Measurements from ENCODE around the gene PRSS27. TPM values are rescaled to one million over a fixed set of nuclear protein-coding genes. Genes with fewer than 3 reads are reported as not detected.
A peak's percentile ranks its signal among the peaks of the same experiment; 100 is the strongest.

Gene PRSS27
- total RNA-seq, 1 donor from 2014 or later, result 1.3 TPM

GRCh38 chr16:2664574-2664982 lies 55.4 kb downstream of the PRSS27 start:
- FAIRE-seq (no peak), DNase-seq (ENCODE audit: low read depth) (peak; percentile 59)
- TF ChIP-seq, protein P1, sequence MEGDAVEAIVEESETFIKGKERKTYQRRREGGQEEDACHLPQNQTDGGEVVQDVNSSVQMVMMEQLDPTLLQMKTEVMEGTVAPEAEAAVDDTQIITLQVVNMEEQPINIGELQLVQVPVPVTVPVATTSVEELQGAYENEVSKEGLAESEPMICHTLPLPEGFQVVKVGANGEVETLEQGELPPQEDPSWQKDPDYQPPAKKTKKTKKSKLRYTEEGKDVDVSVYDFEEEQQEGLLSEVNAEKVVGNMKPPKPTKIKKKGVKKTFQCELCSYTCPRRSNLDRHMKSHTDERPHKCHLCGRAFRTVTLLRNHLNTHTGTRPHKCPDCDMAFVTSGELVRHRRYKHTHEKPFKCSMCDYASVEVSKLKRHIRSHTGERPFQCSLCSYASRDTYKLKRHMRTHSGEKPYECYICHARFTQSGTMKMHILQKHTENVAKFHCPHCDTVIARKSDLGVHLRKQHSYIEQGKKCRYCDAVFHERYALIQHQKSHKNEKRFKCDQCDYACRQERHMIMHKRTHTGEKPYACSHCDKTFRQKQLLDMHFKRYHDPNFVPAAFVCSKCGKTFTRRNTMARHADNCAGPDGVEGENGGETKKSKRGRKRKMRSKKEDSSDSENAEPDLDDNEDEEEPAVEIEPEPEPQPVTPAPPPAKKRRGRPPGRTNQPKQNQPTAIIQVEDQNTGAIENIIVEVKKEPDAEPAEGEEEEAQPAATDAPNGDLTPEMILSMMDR (IDR thresholded peaks at IDR 0.05; ENCODE audit: insufficient read depth, low read length, severe bottlenecking), result no peak
- Histone ChIP-seq H3K4me3 (ENCODE audit: low read depth, low read length) (no peak overlapping the region), H3K36me3 (ENCODE audit: control insufficient read depth, insufficient read depth, low read length) (no peaks in the 10 kb centered on the region), H3K27me3 (ENCODE audit: control insufficient read depth, insufficient read depth, low read length) (no peaks in the 10 kb centered on the region)

GRCh38 chr16:2663553-2664546 lies 56.2 kb downstream of the PRSS27 start:
- FAIRE-seq (peak; percentile 18), DNase-seq (ENCODE audit: low read depth) (peak; percentile 91)

More at GRCh38 chr16:2663553-2664546, 56.2 kb downstream of the PRSS27 start:
- Histone ChIP-seq H3K27me3 (ENCODE audit: control insufficient read depth, insufficient read depth, low read length) (no peaks in the 10 kb centered on the region), H3K4me3 (ENCODE audit: low read depth, low read length) (peak overlapping the region; percentile 4), H3K36me3 (ENCODE audit: control insufficient read depth, insufficient read depth, low read length) (no peaks in the 10 kb centered on the region)
- TF ChIP-seq, protein P1 (IDR thresholded peaks at IDR 0.05; ENCODE audit: insufficient read depth, low read length, severe bottlenecking), result no peak

Other genes with a start within 250 kb of the PRSS27 start
- gene NTN3, start 248.9 kb downstream of the PRSS27 start, total RNA-seq, result under 0.01 TPM in 1 of 2 replicates, not detected in the other
- 4.7 and 5.4 TPM in 2 replicates for gene TBC1D24, start 245.1 kb downstream of the PRSS27 start, total RNA-seq
- gene ATP6V0C, start 206.3 kb downstream of the PRSS27 start, total RNA-seq, result 7.9 and 13.2 TPM in 2 replicates
- gene AMDHD2, start 199.9 kb downstream of the PRSS27 start, total RNA-seq, result 27.7 and 35.8 TPM in 2 replicates
- gene CEMP1, start 188.8 kb downstream of the PRSS27 start, total RNA-seq, result 0.26 TPM in 1 of 2 replicates, not detected in the other
- 11.8 and 17.7 TPM in 2 replicates for gene PDPK1, start 182.2 kb downstream of the PRSS27 start, total RNA-seq
- gene KCTD5, start 37.7 kb downstream of the PRSS27 start, total RNA-seq, result 28.4 and 46.1 TPM in 2 replicates
- gene SRRM2, start 32.4 kb upstream of the PRSS27 start, total RNA-seq, result 30.5 and 41.5 TPM in 2 replicates
- 468 and 946 TPM in 2 replicates for gene ELOB, start 57.1 kb upstream of the PRSS27 start, total RNA-seq
- not detected in 2 replicates for gene PRSS33, start 67.3 kb upstream of the PRSS27 start, total RNA-seq
- gene PRSS41, start 78.2 kb upstream of the PRSS27 start, total RNA-seq, result not detected in 2 replicates
- 2.8 and 4.5 TPM in 2 replicates for gene PRSS21, start 97.0 kb upstream of the PRSS27 start, total RNA-seq
- gene ZG16B, start 110.1 kb upstream of the PRSS27 start, total RNA-seq, result 0.53 and 0.90 TPM in 2 replicates
- 9.2 and 16.9 TPM in 2 replicates for gene PRSS22, start 137.9 kb upstream of the PRSS27 start, total RNA-seq
- gene FLYWCH2, start 163.0 kb upstream of the PRSS27 start, total RNA-seq, result 63.7 and 76.0 TPM in 2 replicates
- gene FLYWCH1, start 191.7 kb upstream of the PRSS27 start, total RNA-seq, result 41.9 and 96.5 TPM in 2 replicates
- gene KREMEN2, start 244.1 kb upstream of the PRSS27 start, total RNA-seq, result 1.1 and 1.2 TPM in 2 replicates
- gene PAQR4, start 249.1 kb upstream of the PRSS27 start, total RNA-seq, result 5.3 and 5.5 TPM in 2 replicates